Myometrial cell (primary cell): ENCODE results near the gene OGT. TPM values are rescaled to one million over a fixed set of nuclear protein-coding genes. Genes with fewer than 3 reads are reported as not detected.

Source experiments
- total RNA-seq: library from RNA; depleted of rRNA; stranded (reverse); fragments of >200 nt; gene quantifications from 2 replicates; pipeline ENCODE4 v1.2.3, GENCODE V29; 2015

The OGT gene
- total RNA-seq = 24.8 and 32.1 TPM in 2 replicates

GRCh38 chrX:71532753-71533425, at the start of gene OGT:
Gene OGT (plus strand): TSS chrX:71533104. CDS start chrX:71533300, 196 bp downstream.

GRCh38 chrX:71578253-71579135, 45.6 kb downstream of the OGT start, which contains the start of gene GCNA:
Gene GCNA (plus strand): TSS chrX:71578437. CDS start chrX:71580822, 2,385 bp downstream.

GRCh38 chrX:71618303-71618721, 85.4 kb downstream of the OGT start, which contains the start of gene CXCR3:
Gene CXCR3 (minus strand): TSS chrX:71618511. CDS start chrX:71618449, 62 bp downstream.

Other genes with a start within 250 kb of the OGT start
- 307 and 375 TPM in 2 replicates for gene NONO, start 249.5 kb upstream of the OGT start, total RNA-seq
- gene ITGB1BP2, start 231.4 kb upstream of the OGT start, total RNA-seq = 0.71 and 1.2 TPM in 2 replicates
- 10.8 and 13.3 TPM in 2 replicates for gene TAF1, start 166.7 kb upstream of the OGT start, total RNA-seq
- 0.53 and 0.58 TPM in 2 replicates for gene GCNA, start 45.3 kb downstream of the OGT start, total RNA-seq
- not detected in 2 replicates for gene CXCR3, start 85.4 kb downstream of the OGT start, total RNA-seq
- gene CXorf49, start 185.2 kb downstream of the OGT start, total RNA-seq = not detected in 2 replicates
- not detected in 2 replicates for gene CXorf49B, start 230.2 kb downstream of the OGT start, total RNA-seq